Measurements from ENCODE around the gene IPMK.

- TF ChIP-seq CTCF (IDR thresholded peaks at IDR 0.05; ENCODE audit: borderline replicate concordance, extremely low read depth, low read length, poor library complexity, severe bottlenecking) (no peak), EZH2 (IDR thresholded peaks at IDR 0.05; ENCODE audit: borderline replicate concordance, low read depth, low read length, severe bottlenecking) (no peak)
These were observed 38.1 kb upstream of the IPMK start for GRCh38 chr10:58305821-58306220.

Data from DND-41 (cell line).